Measurements from ENCODE around the gene CATSPER2.
A peak's percentile ranks its signal among the peaks of the same experiment; 100 is the strongest.
"Not testable (repeated sequence)": the region's sequence is repeated elsewhere in the genome, so short reads cannot be mapped to it uniquely, and the experiment has no call there.

CATSPER2 gene

GRCh38 chr15:43622068-43622799, 26.4 kb downstream of the CATSPER2 start:
- H3K4me1 Mint-ChIP-seq; DNase-seq; ATAC-seq; H3K36me3 Mint-ChIP-seq (ENCODE audit: low read depth); H3K9me3 Mint-ChIP-seq; H3K27ac Mint-ChIP-seq; H3K4me3 Mint-ChIP-seq: not testable (repeated sequence)
- H3K27me3 Mint-ChIP-seq: peaks cover 16% of the 10 kb centered on the region

- not testable (repeated sequence) for H3K9me3 Mint-ChIP-seq; H3K36me3 Mint-ChIP-seq (ENCODE audit: low read depth); H3K4me1 Mint-ChIP-seq; H3K27ac Mint-ChIP-seq; H3K4me3 Mint-ChIP-seq; DNase-seq; ATAC-seq
- H3K27me3 Mint-ChIP-seq: peaks cover 11% of the 10 kb centered on the region
These were observed 29.9 kb downstream of the CATSPER2 start, which contains the start of gene STRC for GRCh38 chr15:43618700-43619099. TSS of gene STRC (minus strand) at chr15:43618800. CDS start at chr15:43618722, 78 bp downstream.

- H3K4me3 Mint-ChIP-seq; H3K36me3 Mint-ChIP-seq (ENCODE audit: low read depth); DNase-seq; H3K9me3 Mint-ChIP-seq; H3K27me3 Mint-ChIP-seq; H3K27ac Mint-ChIP-seq; ATAC-seq; H3K4me1 Mint-ChIP-seq: not testable (repeated sequence)
These were observed 30.9 kb downstream of the CATSPER2 start for GRCh38 chr15:43617750-43618149.

- H3K4me1 Mint-ChIP-seq; H3K27ac Mint-ChIP-seq; DNase-seq; H3K4me3 Mint-ChIP-seq; ATAC-seq; H3K9me3 Mint-ChIP-seq; H3K36me3 Mint-ChIP-seq (ENCODE audit: low read depth): not testable (repeated sequence)
- peaks cover 24% of the 10 kb centered on the region for H3K27me3 Mint-ChIP-seq
These were observed 46.4 kb downstream of the CATSPER2 start for GRCh38 chr15:43602233-43602632.

GRCh38 chr15:43600200-43600599, 48.4 kb downstream of the CATSPER2 start:
- not testable (repeated sequence) for DNase-seq; H3K36me3 Mint-ChIP-seq (ENCODE audit: low read depth); H3K27ac Mint-ChIP-seq; H3K4me3 Mint-ChIP-seq; H3K4me1 Mint-ChIP-seq; H3K9me3 Mint-ChIP-seq; ATAC-seq
- peaks cover 27% of the 10 kb centered on the region for H3K27me3 Mint-ChIP-seq

GRCh38 chr15:43599131-43599530, 49.5 kb downstream of the CATSPER2 start:
- H3K27ac Mint-ChIP-seq; H3K36me3 Mint-ChIP-seq (ENCODE audit: low read depth); H3K4me3 Mint-ChIP-seq; DNase-seq; ATAC-seq; H3K9me3 Mint-ChIP-seq; H3K4me1 Mint-ChIP-seq: not testable (repeated sequence)
- H3K27me3 Mint-ChIP-seq: peaks cover 25% of the 10 kb centered on the region

GRCh38 chr15:43593328-43594190, 55.1 kb downstream of the CATSPER2 start, which contains the start of gene CKMT1B:
TSS of gene CKMT1B (plus strand) at chr15:43594027. CDS start at chr15:43594219, 192 bp downstream.
- not testable (repeated sequence) for H3K4me1 Mint-ChIP-seq
- peaks cover 11% of the 10 kb centered on the region for H3K27me3 Mint-ChIP-seq
- ATAC-seq: peak; percentile 42

GRCh38 chr15:43592841-43593240, 55.8 kb downstream of the CATSPER2 start:
- not testable (repeated sequence) for H3K9me3 Mint-ChIP-seq; ATAC-seq; H3K36me3 Mint-ChIP-seq (ENCODE audit: low read depth); H3K4me1 Mint-ChIP-seq; H3K27ac Mint-ChIP-seq; DNase-seq; H3K4me3 Mint-ChIP-seq; H3K27me3 Mint-ChIP-seq

More at GRCh38 chr15:43593328-43594190, 55.1 kb downstream of the CATSPER2 start, which contains the start of gene CKMT1B:
- H3K4me3 Mint-ChIP-seq; H3K27ac Mint-ChIP-seq; DNase-seq; H3K36me3 Mint-ChIP-seq (ENCODE audit: low read depth); H3K9me3 Mint-ChIP-seq: not testable (repeated sequence)

GRCh38 chr15:43589778-43590466, 58.7 kb downstream of the CATSPER2 start, which contains the start of gene PPIP5K1:
TSS of gene PPIP5K1 (minus strand) at chr15:43590208. CDS start at chr15:43584504, 5,704 bp downstream.
- peak; percentile 96 for ATAC-seq
- H3K36me3 Mint-ChIP-seq (ENCODE audit: low read depth); DNase-seq; H3K9me3 Mint-ChIP-seq; H3K4me1 Mint-ChIP-seq; H3K4me3 Mint-ChIP-seq; H3K27me3 Mint-ChIP-seq; H3K27ac Mint-ChIP-seq: not testable (repeated sequence)

All from activated naive CD8-positive, alpha-beta T cell treated with anti-CD3 and anti-CD28 coated beads, Interleukin-2, amount 50 U/mL, for 24 hours (primary cell).